A549 (cell line): ENCODE data around the gene PRKN. TPM values are rescaled to one million over a fixed set of nuclear protein-coding genes. Genes with fewer than 3 reads are reported as not detected.

ENCODE experiments used
- ATAC-seq, 2 experiments: fragments of 200-7000 bp in 1 of 2; fragments of >200 bp in 1 of 2; cut with Nextera tagmentation in 1 of 2; cut with Tn5 transposase in 1 of 2; 3 replicates each; pipeline versions ENCODE4 v1.8.0 to v1.9.1; 2018 to 2020; ENCODE audit warnings: mild to moderate bottlenecking in 1 of 2, moderate library complexity in 1 of 2
- CTCF ChIA-PET: fragments of 300-600 bp; sonication (Branson Sonifier 250); formaldehyde crosslinking; extraction: SDS; loops from one replicate; lab custom pipeline; 2021; ENCODE audit warnings: antibody characterized with exemption, inconsistent platforms; lab: Yijun Ruan, JAX
- POLR2A ChIA-PET: fragments of 350-600 bp; formaldehyde crosslinking; extraction: SDS; loops from one replicate; lab custom pipeline; 2021; ENCODE audit warnings: antibody characterized with exemption, inconsistent platforms; lab: Yijun Ruan, JAX
- DNase-seq, 2 experiments: peaks; one replicate each; pipeline versions ENCODE4 v3.0.0 to v3.0.0-alpha.2; 2011 to 2016; ENCODE audit warnings: low read depth in 1 of 2, low spot score in 1 of 2
- FAIRE-seq: peaks from 2 replicates; lab custom pipeline; 2011; peaks lifted over from hg19 to GRCh38; lab: Jason Lieb, UNC
- H3K27ac ChIP-seq, 2 experiments: fragments of >200 bp; sonication (Bioruptor Twin); formaldehyde crosslinking; 3 replicates each; pipeline ENCODE4 v1.5.1; 2016 to 2017
- H3K4me1 ChIP-seq: fragments of >200 bp; sonication (Bioruptor Twin); formaldehyde crosslinking; 3 replicates; pipeline ENCODE4 v1.6.1; 2016
- H3K4me2 ChIP-seq: fragments of >200 bp; sonication (Bioruptor Twin); formaldehyde crosslinking; 3 replicates; pipeline ENCODE4 v1.6.1; 2016
- H3K4me3 ChIP-seq: fragments of >200 bp; sonication (Bioruptor Twin); formaldehyde crosslinking; 3 replicates; pipeline ENCODE4 v1.5.1; 2016
- H3K9me3 ChIP-seq: fragments of >200 bp; sonication (Bioruptor Twin); formaldehyde crosslinking; 3 replicates; pipeline ENCODE4 v1.6.1; 2016
- ATOH8 ChIP-seq: fragments of 250-450 bp; sonication (Bioruptor Pico); IDR thresholded peaks from 2 replicates; pipeline ENCODE4 v1.5.0; 2020; ENCODE audit warnings: low read depth, mild to moderate bottlenecking, moderate library complexity
- CBX2 ChIP-seq: fragments of 200-600 bp; sonication (generic); IDR thresholded peaks from 2 replicates; pipeline ENCODE4 v1.6.1; 2016; ENCODE audit warnings: low read depth, mild to moderate bottlenecking, borderline replicate concordance
- CBX8 ChIP-seq: fragments of 200-600 bp; sonication (generic); IDR thresholded peaks from 2 replicates; pipeline ENCODE4 v1.6.1; 2016
- CHD4 ChIP-seq: fragments of 200-600 bp; sonication (generic); IDR thresholded peaks from 2 replicates; pipeline ENCODE4 v1.6.1; 2016; ENCODE audit warnings: antibody characterized with exemption, mild to moderate bottlenecking, borderline replicate concordance
- CTCF ChIP-seq: fragments of >200 bp; sonication (Bioruptor Twin); formaldehyde crosslinking; IDR thresholded peaks from 3 replicates; pipeline ENCODE4 v1.5.1; 2016
- FOXS1 ChIP-seq: fragments of 250-450 bp; sonication (Bioruptor Pico); IDR thresholded peaks from 2 replicates; pipeline ENCODE4 v1.5.0; 2020; ENCODE audit warnings: mild to moderate bottlenecking, moderate library complexity
- GATA3 ChIP-seq: IDR thresholded peaks from 2 replicates; pipeline ENCODE4 v1.6.1; 2012; ENCODE audit warnings: borderline replicate concordance
- HOXA7 ChIP-seq: fragments of 250-450 bp; sonication (Bioruptor Pico); IDR thresholded peaks from 2 replicates; pipeline ENCODE4 v1.5.0; 2020; ENCODE audit warnings: mild to moderate bottlenecking, moderate library complexity
- HOXB13 ChIP-seq: fragments of 250-450 bp; sonication (Bioruptor Pico); IDR thresholded peaks from 2 replicates; pipeline ENCODE4 v1.5.0; 2020; ENCODE audit warnings: low read depth, mild to moderate bottlenecking, moderate library complexity
- HOXB5 ChIP-seq: fragments of 250-450 bp; sonication (Bioruptor Pico); IDR thresholded peaks from 2 replicates; pipeline ENCODE4 v1.5.0; 2020; ENCODE audit warnings: mild to moderate bottlenecking, moderate library complexity
- JUN ChIP-seq, 2 experiments: fragments of >200 bp; sonication (Bioruptor Twin); formaldehyde crosslinking; IDR thresholded peaks; 2 replicates in 1 of 2; 3 replicates in 1 of 2; pipeline ENCODE4 v1.6.1; 2016 to 2017
- KDM1A ChIP-seq: fragments of 200-600 bp; sonication (generic); IDR thresholded peaks from 2 replicates; pipeline ENCODE4 v1.6.1; 2016; ENCODE audit warnings: low read depth, mild to moderate bottlenecking
- MYC ChIP-seq: IDR thresholded peaks from 2 replicates; pipeline ENCODE4 v1.6.1; 2012; ENCODE audit warnings: mild to moderate bottlenecking, inconsistent platforms, low read length, improper control_type of control experiment, borderline replicate concordance
- NFE2L2 ChIP-seq: fragments of 150-350 bp; conservative IDR thresholded peaks from 2 replicates; pipeline ENCODE4 v1.6.1; 2014; ENCODE audit warnings: low read length
- NR3C1 ChIP-seq: fragments of >200 bp; sonication (Bioruptor Twin); formaldehyde crosslinking; IDR thresholded peaks from 3 replicates; pipeline ENCODE4 v1.6.1; 2017
- POLR2AphosphoS2 ChIP-seq: conservative IDR thresholded peaks from 2 replicates; pipeline ENCODE4 v1.6.1; 2012; ENCODE audit warnings: low read length, improper control_type of control experiment, inconsistent platforms
- RARB ChIP-seq: fragments of 250-450 bp; sonication (Bioruptor Pico); IDR thresholded peaks from 2 replicates; pipeline ENCODE4 v1.8.0; 2021; ENCODE audit warnings: mild to moderate bottlenecking, moderate library complexity
- SMC3 ChIP-seq: fragments of >200 bp; sonication (Bioruptor Twin); formaldehyde crosslinking; IDR thresholded peaks from 3 replicates; pipeline ENCODE4 v1.6.1; 2018; ENCODE audit warnings: inconsistent platforms
- SREBF2 ChIP-seq: fragments of 450-650 bp; IDR thresholded peaks from 2 replicates; pipeline ENCODE4 v1.6.1; 2014; ENCODE audit warnings: mild to moderate bottlenecking, moderate library complexity
- ZFP36 ChIP-seq: fragments of 450-650 bp; IDR thresholded peaks from 2 replicates; pipeline ENCODE4 v1.6.1; 2014; ENCODE audit warnings: borderline replicate concordance; ENCODE audit not compliant: partially characterized antibody
- ZNF302 ChIP-seq: fragments of 250-450 bp; sonication (Bioruptor Pico); IDR thresholded peaks from 2 replicates; pipeline ENCODE4 v1.9.0; 2021; ENCODE audit warnings: inconsistent platforms, mild to moderate bottlenecking, moderate library complexity
- ZSCAN20 ChIP-seq: fragments of 250-450 bp; sonication (Bioruptor Pico); IDR thresholded peaks from 2 replicates; pipeline ENCODE4 v1.8.0; 2022; ENCODE audit warnings: mild to moderate bottlenecking, moderate library complexity
- WGBS: methylation state at CpG from one replicate; pipeline ENCODE4 v1.1.6; 2017; ENCODE audit errors: missing lambda C conversion rate; 5-methylcytosine and 5-hydroxymethylcytosine counted together
- polyA plus RNA-seq, 4 experiments: library from polyadenylated mRNA; depleted of rRNA in 3 of 4; stranded (reverse); fragments of >200 nt; fragmentation: RNase III in 1 of 4; extraction: RNeasy Plus Mini Kit Qiagen cat#74134 plus additional on column Dnase treatment in 1 of 4; gene quantifications; 2 replicates in 3 of 4; 3 replicates in 1 of 4; pipeline ENCODE4 v1.2.3, GENCODE V29; 2011 to 2017

Gene PRKN
- polyA plus RNA-seq, 2 of the 4 experiments (the other 2 are of a cell fraction), result 0.36 to 0.39 TPM

DNA sequence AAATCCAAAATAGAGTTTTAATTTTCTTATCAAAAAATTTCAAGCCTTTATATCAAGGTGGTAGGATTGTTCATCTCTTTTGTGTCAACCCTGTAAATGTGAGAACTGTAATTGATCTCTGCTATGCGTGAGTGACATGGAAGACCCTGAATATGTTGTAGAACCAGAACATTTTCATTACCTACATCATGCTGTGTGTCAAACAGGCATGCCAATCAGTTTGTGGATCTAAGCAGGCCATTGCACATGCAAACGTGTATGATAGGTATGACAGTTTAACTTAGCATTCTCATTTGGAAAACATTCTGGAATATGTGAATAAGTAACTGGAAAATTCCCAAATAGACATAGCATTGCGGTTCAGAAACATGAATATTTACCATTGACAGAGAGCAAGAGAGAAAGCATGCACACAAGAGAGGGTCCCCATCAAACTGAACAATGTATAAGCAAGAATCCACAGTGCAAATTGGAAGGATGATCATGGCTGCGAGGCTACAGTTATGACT, 812.1 kb downstream of the PRKN start:
- no peak overlapping the region for H3K27ac ChIP-seq
- H3K4me2 ChIP-seq, result no peak overlapping the region
- CTCF ChIA-PET, result no interaction called here
- POLR2A ChIA-PET, result no interaction called here
- no peaks in the 10 kb centered on the region for H3K9me3 ChIP-seq
- DNase-seq, result no peak
- 79% methylated on average over 4 of the region's 4 CpGs for WGBS
- no peak for ATAC-seq
- no peak for TF ChIP-seq JUN (IDR thresholded peaks at IDR 0.05)
- TF ChIP-seq KDM1A, result no peak
- TF ChIP-seq ZNF302 (CRISPR knock-in tag), result no peak
- no peak for TF ChIP-seq SMC3
- TF ChIP-seq HOXB5 (CRISPR knock-in tag), result no peak
- no peak for TF ChIP-seq ZFP36
- TF ChIP-seq RARB (CRISPR knock-in tag), result no peak
- TF ChIP-seq CHD4, result no peak
- TF ChIP-seq ZSCAN20 (CRISPR knock-in tag), result no peak
- TF ChIP-seq CTCF, result no peak
- TF ChIP-seq CBX8, result no peak
- TF ChIP-seq SREBF2, result no peak
- H3K4me3 ChIP-seq, result no peak overlapping the region
- peaks cover 10% of the 10 kb centered on the region for H3K4me1 ChIP-seq
- FAIRE-seq, result no peak

GRCh38 chr6:161908872-161909271, 818.7 kb downstream of the PRKN start:
- Histone ChIP-seq H3K4me3 (no peak overlapping the region), H3K9me3 (no peaks in the 10 kb centered on the region), H3K27ac (no peak overlapping the region), H3K4me2 (no peak overlapping the region), H3K4me1 (no peaks in the 10 kb centered on the region)
- DNase-seq (no peak), FAIRE-seq (no peak), ATAC-seq (no peak)
- POLR2A ChIA-PET, result no interaction called here
- CTCF ChIA-PET, result no interaction called here
- WGBS, result 68% methylated on average over 7 of the region's 7 CpGs
- TF ChIP-seq CTCF (no peak), HOXB13 (no peak), POLR2AphosphoS2 (no peak), MYC (no peak), NR3C1 (no peak), CBX2 (no peak), GATA3 (no peak), ATOH8 (no peak), HOXA7 (CRISPR knock-in tag) (no peak)

DNA sequence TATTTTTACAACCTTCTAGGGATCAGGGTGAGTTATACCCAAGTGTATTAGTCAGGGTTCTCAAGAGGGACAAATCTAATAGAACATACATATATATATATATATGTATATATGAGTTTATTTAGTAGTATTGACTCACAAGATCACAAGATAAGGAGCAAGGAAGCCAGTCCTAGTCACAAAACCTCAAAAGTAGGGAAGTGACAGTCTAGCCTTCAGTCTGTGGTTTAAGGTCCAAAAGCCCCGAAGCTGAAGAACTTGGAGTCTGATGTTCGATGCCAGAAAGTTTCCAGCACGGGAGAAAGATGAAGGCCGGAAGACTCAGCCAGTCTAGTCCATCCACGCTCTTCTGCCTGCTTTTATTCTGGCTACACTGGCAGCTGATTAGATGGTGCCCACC, 821.0 kb downstream of the PRKN start:
- no peak for DNase-seq
- H3K4me2 ChIP-seq, result no peak overlapping the region
- H3K4me1 ChIP-seq, result no peaks in the 10 kb centered on the region
- H3K27ac ChIP-seq, result no peak overlapping the region
- ChIA-PET POLR2A (no interaction called here), CTCF (no interaction called here)
- ATAC-seq, result no peak
- no peak for TF ChIP-seq ATOH8
- TF ChIP-seq POLR2AphosphoS2, result no peak
- no peak for TF ChIP-seq MYC
- TF ChIP-seq HOXB13, result no peak
- no peak for TF ChIP-seq FOXS1 (CRISPR knock-in tag)
- no peak for TF ChIP-seq NFE2L2
- no peak overlapping the region for H3K4me3 ChIP-seq
- FAIRE-seq, result no peak
- no peaks in the 10 kb centered on the region for H3K9me3 ChIP-seq
- 81% methylated on average over 5 of the region's 5 CpGs for WGBS
